Upper lobe of right lung (tissue), 1 donor: ENCODE data around the gene ASCC1. TPM values are rescaled to one million over a fixed set of nuclear protein-coding genes. Genes with fewer than 3 reads are reported as not detected.

Experiments
- ATAC-seq: fragments of 200-7000 bp; cut with Tn5 transposase; one replicate; pipeline ENCODE4 v1.9.1; 2020; ENCODE audit warnings: mild to moderate bottlenecking, moderate library complexity
- DNase-seq: peaks from one replicate; pipeline ENCODE4 v3.0.0-alpha.2; 2020
- H3K27ac ChIP-seq: fragments of 200-600 bp; one replicate; pipeline ENCODE4 v1.8.0; 2022
- H3K27me3 ChIP-seq: fragments of 200-600 bp; one replicate; pipeline ENCODE4 v1.8.0; 2022; ENCODE audit warnings: mild to moderate bottlenecking
- H3K36me3 ChIP-seq: fragments of 200-600 bp; one replicate; pipeline ENCODE4 v1.8.0; 2022
- H3K4me1 ChIP-seq: fragments of 200-600 bp; one replicate; pipeline ENCODE4 v1.8.0; 2022
- H3K4me3 ChIP-seq: fragments of 200-600 bp; one replicate; pipeline ENCODE4 v1.8.0; 2022; ENCODE audit warnings: mild to moderate bottlenecking
- H3K9me3 ChIP-seq: fragments of 200-600 bp; one replicate; pipeline ENCODE4 v1.8.0; 2022
- CTCF ChIP-seq: fragments of 200-600 bp; IDR thresholded peaks from one replicate; pipeline ENCODE4 v1.8.0; 2022; ENCODE audit warnings: antibody characterized with exemption
- intact Hi-C: fragments of 100-400 bp; cut with DNase I; formaldehyde crosslinking; loops from one replicate; pipeline ENCODE4 v1.11.0; 2022
- total RNA-seq: library from RNA; stranded (reverse); fragmentation: NEBNext Ultra II Directional; extraction: Animal tissue kit (Norgen Biotek cat#: 25700); gene quantifications from one replicate; pipeline ENCODE4 v1.2.1, GENCODE V29; 2021
- donor health status: DM: no; HTN: yes; CAD: no; lungs with severe emphysema.

ASCC1 gene
- total RNA-seq, 1 donor from 2014 or later: 27.4 TPM

DNA sequence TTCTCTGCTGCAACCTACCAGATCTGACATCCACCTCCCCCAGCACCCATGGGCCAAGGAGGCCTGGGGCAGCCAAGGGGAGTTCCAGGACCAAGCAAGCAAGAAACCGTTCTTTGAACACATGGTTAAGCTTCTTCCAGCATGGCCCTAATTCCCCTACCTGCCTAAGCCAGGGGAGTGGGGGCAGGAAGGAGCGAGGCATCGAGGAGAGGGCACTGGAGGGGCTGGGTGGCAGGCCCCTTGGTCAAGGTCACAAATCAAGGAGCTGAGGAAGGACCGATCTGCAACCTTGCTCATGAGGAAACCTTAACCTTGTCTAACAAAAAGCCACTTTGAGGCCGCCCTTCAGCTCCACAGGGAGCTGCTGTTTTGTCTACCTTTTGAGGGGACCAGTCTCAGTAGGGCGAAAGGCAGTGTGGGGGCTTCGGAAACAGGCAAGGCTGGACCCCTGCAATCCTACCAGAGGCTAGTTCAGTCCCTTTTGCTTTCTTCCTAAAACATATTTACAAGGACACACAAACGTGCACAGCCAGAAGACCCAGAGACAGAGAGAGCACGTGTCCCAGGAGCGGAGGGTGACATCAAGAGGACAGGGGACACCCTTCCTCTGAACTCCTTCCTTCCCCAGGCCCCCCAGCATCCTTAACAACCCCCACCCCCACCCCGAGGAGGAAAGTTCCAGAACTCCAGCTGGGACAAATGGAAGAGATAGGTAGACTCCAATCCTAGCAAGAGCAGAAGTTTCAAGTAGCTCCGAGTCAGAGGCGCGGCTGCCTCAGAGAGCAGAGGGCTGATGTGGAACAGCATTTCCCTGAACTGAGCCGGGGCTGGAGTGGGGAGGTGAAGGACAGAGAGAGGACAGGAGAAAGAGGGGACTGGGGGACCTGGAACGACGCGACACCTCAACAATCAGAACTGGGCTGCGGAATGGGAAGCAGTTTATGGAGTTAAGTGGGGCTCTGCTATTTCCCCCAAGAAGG is 155.9 kb downstream of the ASCC1 start:
- DNase-seq (no peak), ATAC-seq (no peak)
- no peak for TF ChIP-seq CTCF
- Histone ChIP-seq H3K27ac (no peak overlapping the region), H3K4me3 (no peak overlapping the region), H3K36me3 (no peaks in the 10 kb centered on the region), H3K27me3 (no peaks in the 10 kb centered on the region), H3K4me1 (no peaks in the 10 kb centered on the region), H3K9me3 (no peaks in the 10 kb centered on the region)
- intact Hi-C loops: no loop called here

DNA sequence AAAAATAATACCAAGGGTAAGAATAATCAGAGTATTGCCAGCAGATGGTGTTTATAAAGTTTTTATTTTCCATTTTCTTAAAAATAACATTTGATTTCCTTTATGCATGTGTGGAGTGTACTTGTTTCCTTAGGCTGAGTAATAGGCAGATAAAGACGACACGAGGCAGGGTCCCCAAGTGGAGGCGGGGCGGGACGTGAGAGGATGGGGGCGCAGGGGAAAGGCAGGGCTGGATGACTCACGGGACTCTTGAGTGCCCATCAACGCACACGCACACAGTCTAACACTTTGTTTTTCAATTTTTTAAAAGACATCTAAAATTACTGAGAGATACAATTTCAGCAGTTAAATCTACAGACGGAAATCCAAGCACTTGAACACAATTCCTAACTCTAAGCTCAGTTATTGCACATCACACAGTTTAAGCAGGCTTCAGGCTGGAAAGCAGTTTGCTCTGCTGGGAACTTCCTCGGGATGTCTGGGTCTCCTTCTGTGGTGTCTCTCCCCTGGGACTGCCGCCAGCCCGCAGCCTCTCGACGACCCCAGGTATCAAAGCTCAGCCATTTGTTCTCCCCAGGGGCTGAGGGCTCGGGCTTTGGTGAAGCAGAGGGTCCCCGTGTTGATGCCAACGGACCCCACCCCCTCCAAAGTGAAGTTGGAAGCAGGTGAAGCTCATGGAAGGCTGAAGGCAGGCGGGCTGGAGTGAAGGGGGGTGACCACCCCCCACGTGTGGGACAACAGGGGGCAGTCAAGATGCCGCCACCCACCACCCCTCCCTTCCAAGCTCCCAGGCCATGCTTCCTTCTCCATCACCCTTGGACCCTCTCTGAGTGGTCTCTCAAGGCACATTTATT is 156.9 kb downstream of the ASCC1 start:
- no peak overlapping the region for H3K4me3 ChIP-seq
- no peak overlapping the region for H3K27ac ChIP-seq
- H3K9me3 ChIP-seq: no peaks in the 10 kb centered on the region
- H3K27me3 ChIP-seq: no peaks in the 10 kb centered on the region
- no peaks in the 10 kb centered on the region for H3K4me1 ChIP-seq
- TF ChIP-seq CTCF: no peak
- DNase-seq (no peak), ATAC-seq (no peak)
- no peaks in the 10 kb centered on the region for H3K36me3 ChIP-seq
- intact Hi-C loops: no loop called here

DNA sequence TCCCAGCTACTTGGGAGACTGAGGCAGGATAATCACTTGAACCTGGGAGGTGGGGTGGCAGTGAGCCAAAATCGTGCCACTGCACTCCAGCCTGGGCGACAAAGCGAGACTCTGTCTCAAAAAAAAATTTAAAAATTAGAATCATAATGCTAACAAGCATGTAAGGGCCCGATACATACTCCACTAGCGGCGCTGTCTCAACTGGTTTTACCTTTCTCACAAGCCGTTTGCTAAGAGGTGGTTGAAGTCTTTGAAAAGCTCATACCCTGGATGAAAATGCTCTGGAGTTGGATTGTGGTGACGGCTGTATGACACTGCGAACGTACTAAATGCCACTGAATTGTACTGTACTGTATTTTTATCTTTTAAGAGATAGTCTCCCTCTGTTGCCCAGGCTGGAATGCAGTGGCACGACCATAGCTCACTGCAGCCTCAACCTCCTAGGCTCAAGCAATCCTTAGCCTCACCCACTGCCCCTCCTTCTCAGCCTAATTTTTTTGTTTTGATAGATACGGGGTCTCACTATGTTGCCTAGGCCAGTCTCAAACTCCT is 157.7 kb downstream of the ASCC1 start:
- no peak for ATAC-seq
- no peaks in the 10 kb centered on the region for H3K27me3 ChIP-seq
- DNase-seq: no peak
- no peak overlapping the region for H3K4me3 ChIP-seq
- no peaks in the 10 kb centered on the region for H3K9me3 ChIP-seq
- TF ChIP-seq CTCF: no peak
- H3K4me1 ChIP-seq: no peaks in the 10 kb centered on the region
- no peak overlapping the region for H3K27ac ChIP-seq
- intact Hi-C loops: no loop called here
- no peaks in the 10 kb centered on the region for H3K36me3 ChIP-seq

- intact Hi-C loops: no loop called here
- no peak for TF ChIP-seq CTCF
- no peak overlapping the region for H3K27ac ChIP-seq
- H3K4me1 ChIP-seq: no peaks in the 10 kb centered on the region
- ATAC-seq (no peak), DNase-seq (no peak)
- no peaks in the 10 kb centered on the region for H3K9me3 ChIP-seq
- no peak overlapping the region for H3K4me3 ChIP-seq
- H3K27me3 ChIP-seq: no peaks in the 10 kb centered on the region
- H3K36me3 ChIP-seq: no peaks in the 10 kb centered on the region
These were observed 158.9 kb downstream of the ASCC1 start for GRCh38 chr10:72056932-72057751.

DNA sequence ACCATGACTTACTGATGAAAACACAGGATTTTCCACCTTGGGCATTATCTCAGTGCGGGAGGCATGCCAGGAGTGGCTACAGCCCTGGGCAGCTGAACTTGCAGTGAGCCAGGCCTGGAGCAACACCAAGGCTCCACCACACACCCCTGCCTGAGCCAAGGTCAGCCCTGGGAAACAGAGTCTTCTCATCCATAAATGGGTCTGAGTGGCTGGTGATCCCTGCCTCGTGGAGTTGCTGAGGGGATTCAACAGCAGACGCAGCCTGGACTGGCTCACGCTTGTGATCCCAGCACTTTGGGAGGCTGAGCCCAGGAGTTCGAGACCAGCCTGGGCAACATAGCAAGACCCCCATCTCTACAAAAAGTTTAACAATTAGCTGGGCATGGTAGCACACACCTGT is 160.0 kb downstream of the ASCC1 start:
- Histone ChIP-seq H3K4me1 (no peaks in the 10 kb centered on the region), H3K9me3 (no peaks in the 10 kb centered on the region), H3K36me3 (no peaks in the 10 kb centered on the region), H3K27ac (no peak overlapping the region), H3K4me3 (no peak overlapping the region), H3K27me3 (no peaks in the 10 kb centered on the region)
- intact Hi-C loops: no loop called here
- no peak for TF ChIP-seq CTCF
- no peak for ATAC-seq
- no peak for DNase-seq
